K562 (cell line): ENCODE measurements around the gene RHOBTB3. TPM values are rescaled to one million over a fixed set of nuclear protein-coding genes. Genes with fewer than 3 reads are reported as not detected.

Experiments
- BCL6 ChIP-seq: fragments of 250-450 bp; sonication (Bioruptor Pico); IDR thresholded peaks from 2 replicates; pipeline ENCODE4 v1.4.0; 2020
- CBX1 ChIP-seq: sonication (generic); IDR thresholded peaks from 2 replicates; pipeline ENCODE4 v1.6.1; 2016; ENCODE audit warnings: antibody characterized with exemption, low read depth, mild to moderate bottlenecking
- CBX5 ChIP-seq: IDR thresholded peaks from 2 replicates; pipeline ENCODE4 v1.6.1; 2014; ENCODE audit warnings: low read depth, borderline replicate concordance
- CHD7 ChIP-seq: fragments of 200-600 bp; sonication (generic); IDR thresholded peaks from one replicate; pipeline ENCODE4 v1.6.1; 2012; ENCODE audit warnings: mild to moderate bottlenecking, low read depth, low read length, inconsistent platforms
- CREB5 ChIP-seq: fragments of 250-450 bp; sonication (Bioruptor Pico); IDR thresholded peaks from 2 replicates; pipeline ENCODE4 v1.5.0; 2020; ENCODE audit warnings: mild to moderate bottlenecking
- HDAC8 ChIP-seq: fragments of 450-650 bp; IDR thresholded peaks from 2 replicates; pipeline ENCODE4 v1.6.1; 2016; ENCODE audit warnings: mild to moderate bottlenecking, missing genetic modification characterization, moderate library complexity, missing compliant biosample characterization
- MAZ ChIP-seq, 2 experiments: fragments of 450-650 bp in 1 of 2; sonication (generic) in 1 of 2; formaldehyde crosslinking; IDR thresholded peaks in 1 of 2; conservative IDR thresholded peaks in 1 of 2; 2 replicates each; pipeline versions ENCODE4 v1.4.0 to v1.5.0; 2020; ENCODE audit warnings: mild to moderate bottlenecking in 1 of 2, missing genetic modification reagents in 1 of 2
- NKRF ChIP-seq: fragments of 450-650 bp; IDR thresholded peaks from 2 replicates; pipeline ENCODE4 v1.6.1; 2016; ENCODE audit warnings: borderline replicate concordance
- OTX1 ChIP-seq: fragments of 450-650 bp; formaldehyde crosslinking; IDR thresholded peaks from 2 replicates; pipeline ENCODE4 v1.4.0; 2022; ENCODE audit warnings: mild to moderate bottlenecking
- PTBP1 ChIP-seq: fragments of 200-400 bp; formaldehyde crosslinking; IDR thresholded peaks from 2 replicates; pipeline ENCODE4 v1.6.1; 2017; ENCODE audit warnings: low read depth, low read length
- TAF9B ChIP-seq: fragments of 450-650 bp; IDR thresholded peaks from 2 replicates; pipeline ENCODE4 v1.6.1; 2018; ENCODE audit warnings: mild to moderate bottlenecking; ENCODE audit not compliant: partially characterized antibody
- ZFX ChIP-seq: sonication (generic); formaldehyde crosslinking; IDR thresholded peaks from 2 replicates; pipeline ENCODE4 v1.8.0; 2022; ENCODE audit warnings: mild to moderate bottlenecking, missing genetic modification reagents, moderate library complexity
- polyA plus RNA-seq, 8 experiments: library from polyadenylated mRNA; depleted of rRNA in 4 of 8; stranded (reverse) in 5 of 8; unstranded in 3 of 8; fragments of >200 nt; fragmentation: Nextera tagmentation in 2 of 8; fragmentation: Illumina TruSeq in 1 of 8; extraction: Ambion mirVana in 2 of 8; extraction: Trizol in 1 of 8; gene quantifications; 2 replicates each; pipeline versions ENCODE4 v1.2.1 to v1.2.3, GENCODE V29; 2011 to 2014; ENCODE audit warnings: inconsistent platforms in 1 of 8, missing spikeins in 1 of 8
- total RNA-seq, 7 experiments: library from RNA; depleted of rRNA in 6 of 7; stranded (reverse); fragments of >200 nt in 6 of 7; fragmentation: Illumina TruSeq in 2 of 7; extraction: Trizol in 2 of 7; gene quantifications; 2 replicates each; pipeline versions ENCODE4 v1.2.1 to v1.2.3, GENCODE V29; 2011 to 2021; ENCODE audit warnings: low replicate concordance in 1 of 7

RHOBTB3 gene
- total and polyA plus RNA-seq, 9 of the 15 experiments (the other 6 are each of a cell fraction or from before 2014, with no cell fraction given) = 39.7 to 143 (median 115) TPM

- TF ChIP-seq CBX5 (no peak; the same call in 1 of the 2 replicates), TAF9B (no peak), CHD7 (no peak), CREB5 (CRISPR knock-in tag) (no peak), CBX1 (no peak), OTX1 (no peak), BCL6 (CRISPR knock-in tag) (no peak), PTBP1 (no peak), ZFX (peak; percentile 38; the same call in 1 of the 2 replicates), HDAC8 (tag) (no peak), MAZ (CRISPR knock-in tag; conservative IDR thresholded peaks at IDR 0.05 in 1 of 2, IDR thresholded peaks at IDR 0.05 in 1 of 2) (peak in 1 of 2 experiments; percentile 56; a peak in 3 of 4 replicates), NKRF (no peak)
Observed at GRCh38 chr5:95822043-95822541, 91.0 kb downstream of the RHOBTB3 start (continued).
